A549 (cell line): ENCODE data around the gene DRC7. TPM values are rescaled to one million over a fixed set of nuclear protein-coding genes. Genes with fewer than 3 reads are reported as not detected.

Experiments
- ATAC-seq, 2 experiments: fragments of 200-7000 bp in 1 of 2; fragments of >200 bp in 1 of 2; cut with Nextera tagmentation in 1 of 2; cut with Tn5 transposase in 1 of 2; 3 replicates each; pipeline versions ENCODE4 v1.8.0 to v1.9.1; 2018 to 2020; ENCODE audit warnings: mild to moderate bottlenecking in 1 of 2, moderate library complexity in 1 of 2
- CTCF ChIA-PET: fragments of 300-600 bp; sonication (Branson Sonifier 250); formaldehyde crosslinking; extraction: SDS; loops from one replicate; lab custom pipeline; 2021; ENCODE audit warnings: antibody characterized with exemption, inconsistent platforms; lab: Yijun Ruan, JAX
- POLR2A ChIA-PET: fragments of 350-600 bp; formaldehyde crosslinking; extraction: SDS; loops from one replicate; lab custom pipeline; 2021; ENCODE audit warnings: antibody characterized with exemption, inconsistent platforms; lab: Yijun Ruan, JAX
- DNase-seq, 2 experiments: peaks; one replicate each; pipeline versions ENCODE4 v3.0.0 to v3.0.0-alpha.2; 2011 to 2016; ENCODE audit warnings: low read depth in 1 of 2, low spot score in 1 of 2
- FAIRE-seq: peaks from 2 replicates; lab custom pipeline; 2011; peaks lifted over from hg19 to GRCh38; lab: Jason Lieb, UNC
- H3K27ac ChIP-seq, 2 experiments: fragments of >200 bp; sonication (Bioruptor Twin); formaldehyde crosslinking; 3 replicates each; pipeline ENCODE4 v1.5.1; 2016 to 2017
- H3K4me1 ChIP-seq: fragments of >200 bp; sonication (Bioruptor Twin); formaldehyde crosslinking; 3 replicates; pipeline ENCODE4 v1.6.1; 2016
- H3K4me2 ChIP-seq: fragments of >200 bp; sonication (Bioruptor Twin); formaldehyde crosslinking; 3 replicates; pipeline ENCODE4 v1.6.1; 2016
- H3K4me3 ChIP-seq: fragments of >200 bp; sonication (Bioruptor Twin); formaldehyde crosslinking; 3 replicates; pipeline ENCODE4 v1.5.1; 2016
- H3K9me3 ChIP-seq: fragments of >200 bp; sonication (Bioruptor Twin); formaldehyde crosslinking; 3 replicates; pipeline ENCODE4 v1.6.1; 2016
- ATOH8 ChIP-seq: fragments of 250-450 bp; sonication (Bioruptor Pico); IDR thresholded peaks from 2 replicates; pipeline ENCODE4 v1.5.0; 2020; ENCODE audit warnings: low read depth, mild to moderate bottlenecking, moderate library complexity
- BCL3 ChIP-seq: fragments of >200 bp; sonication (Bioruptor Twin); formaldehyde crosslinking; IDR thresholded peaks from 3 replicates; pipeline ENCODE4 v1.6.1; 2016
- CTCF ChIP-seq: fragments of >200 bp; sonication (Bioruptor Twin); formaldehyde crosslinking; IDR thresholded peaks from 3 replicates; pipeline ENCODE4 v1.5.1; 2016
- E2F6 ChIP-seq: IDR thresholded peaks from 2 replicates; pipeline ENCODE4 v1.6.1; 2012; ENCODE audit warnings: low read depth, borderline replicate concordance
- EP300 ChIP-seq, 2 experiments: fragments of >200 bp; sonication (Bioruptor Twin); formaldehyde crosslinking; IDR thresholded peaks; 2 replicates in 1 of 2; 3 replicates in 1 of 2; pipeline ENCODE4 v1.6.1; 2016 to 2017
- ESRRA ChIP-seq: fragments of 150-350 bp; IDR thresholded peaks from 2 replicates; pipeline ENCODE4 v1.6.1; 2014; ENCODE audit warnings: mild to moderate bottlenecking, low read length, borderline replicate concordance
- FOSL2 ChIP-seq, 2 experiments: fragments of 450-650 bp in 1 of 2; fragments of >200 bp in 1 of 2; sonication (Bioruptor Twin) in 1 of 2; formaldehyde crosslinking; IDR thresholded peaks; 2 replicates each; pipeline versions ENCODE4 v1.5.0 to v1.6.1; 2016 to 2020; ENCODE audit warnings: mild to moderate bottlenecking in 1 of 2, moderate library complexity in 1 of 2
- FOXS1 ChIP-seq: fragments of 250-450 bp; sonication (Bioruptor Pico); IDR thresholded peaks from 2 replicates; pipeline ENCODE4 v1.5.0; 2020; ENCODE audit warnings: mild to moderate bottlenecking, moderate library complexity
- HDAC2 ChIP-seq: fragments of 200-600 bp; sonication (generic); IDR thresholded peaks from 2 replicates; pipeline ENCODE4 v1.6.1; 2016
- HEYL ChIP-seq: fragments of 250-450 bp; sonication (Bioruptor Pico); IDR thresholded peaks from 2 replicates; pipeline ENCODE4 v1.8.0; 2021; ENCODE audit warnings: mild to moderate bottlenecking, moderate library complexity
- HMGXB4 ChIP-seq: fragments of 250-450 bp; sonication (Bioruptor Pico); IDR thresholded peaks from 2 replicates; pipeline ENCODE4 v1.5.0; 2021; ENCODE audit warnings: mild to moderate bottlenecking, moderate library complexity, borderline replicate concordance
- HOXB13 ChIP-seq: fragments of 250-450 bp; sonication (Bioruptor Pico); IDR thresholded peaks from 2 replicates; pipeline ENCODE4 v1.5.0; 2020; ENCODE audit warnings: low read depth, mild to moderate bottlenecking, moderate library complexity
- MAZ ChIP-seq: fragments of 150-350 bp; IDR thresholded peaks from 2 replicates; pipeline ENCODE4 v1.6.1; 2014; ENCODE audit warnings: antibody characterized with exemption, low read depth, low read length, borderline replicate concordance
- MYC ChIP-seq: IDR thresholded peaks from 2 replicates; pipeline ENCODE4 v1.6.1; 2012; ENCODE audit warnings: mild to moderate bottlenecking, inconsistent platforms, low read length, improper control_type of control experiment, borderline replicate concordance
- PHF8 ChIP-seq: fragments of 200-600 bp; sonication (generic); IDR thresholded peaks from 2 replicates; pipeline ENCODE4 v1.6.1; 2016; ENCODE audit warnings: low read depth, mild to moderate bottlenecking, antibody characterized with exemption, moderate library complexity, borderline replicate concordance
- RARB ChIP-seq: fragments of 250-450 bp; sonication (Bioruptor Pico); IDR thresholded peaks from 2 replicates; pipeline ENCODE4 v1.8.0; 2021; ENCODE audit warnings: mild to moderate bottlenecking, moderate library complexity
- RFX5 ChIP-seq: fragments of 450-650 bp; IDR thresholded peaks from 2 replicates; pipeline ENCODE4 v1.7.1; 2014; ENCODE audit warnings: antibody characterized with exemption, mild to moderate bottlenecking, moderate library complexity
- USF2 ChIP-seq: fragments of 450-650 bp; IDR thresholded peaks from 2 replicates; pipeline ENCODE4 v1.6.1; 2014; ENCODE audit warnings: antibody characterized with exemption
- WGBS: methylation state at CpG from one replicate; pipeline ENCODE4 v1.1.6; 2017; ENCODE audit errors: missing lambda C conversion rate; 5-methylcytosine and 5-hydroxymethylcytosine counted together
- polyA plus RNA-seq, 4 experiments: library from polyadenylated mRNA; depleted of rRNA in 3 of 4; stranded (reverse); fragments of >200 nt; fragmentation: RNase III in 1 of 4; extraction: RNeasy Plus Mini Kit Qiagen cat#74134 plus additional on column Dnase treatment in 1 of 4; gene quantifications; 2 replicates in 3 of 4; 3 replicates in 1 of 4; pipeline ENCODE4 v1.2.3, GENCODE V29; 2011 to 2017

Gene DRC7
- polyA plus RNA-seq, 2 of the 4 experiments (the other 2 are of a cell fraction) = 0.10 to 0.28 TPM

GRCh38 chr16:57657228-57657627, 37.4 kb upstream of the DRC7 start:
- no peak overlapping the region for H3K4me2 ChIP-seq
- TF ChIP-seq CTCF (no peak), HEYL (CRISPR knock-in tag) (no peak), E2F6 (no peak), ATOH8 (CRISPR knock-in tag) (no peak), FOXS1 (CRISPR knock-in tag) (no peak), HDAC2 (no peak), RFX5 (no peak), HMGXB4 (CRISPR knock-in tag) (no peak), FOSL2 (IDR thresholded peaks at IDR 0.05) (no peak), FOSL2 (CRISPR knock-in tag; IDR thresholded peaks at IDR 0.05) (no peak), BCL3 (no peak), MAZ (no peak), MYC (no peak), ESRRA (no peak), PHF8 (no peak), USF2 (no peak), HOXB13 (CRISPR knock-in tag) (no peak), EP300 (IDR thresholded peaks at IDR 0.05) (no peak), RARB (CRISPR knock-in tag) (no peak)
- TF ChIP-seq, all 56 proteins: peak for 0
- H3K4me1 ChIP-seq = no peaks in the 10 kb centered on the region
- no peaks in the 10 kb centered on the region for H3K9me3 ChIP-seq
- FAIRE-seq (no peak), DNase-seq (no peak), ATAC-seq (no peak)
- no peak overlapping the region for H3K4me3 ChIP-seq
- 94% methylated on average over 11 of the region's 13 CpGs for WGBS
- ChIA-PET CTCF (interaction anchor here (0.6 to 16.2 kb wide), 3 partner anchors 8 to 69 kb away, joined by 3 to 785 read pairs (median 17); no protein-coding TSS in a partner anchor), POLR2A (no interaction called here)
- no peak overlapping the region for H3K27ac ChIP-seq
